Spinal cord (tissue), 10 donors: ENCODE data around the gene SMAD6. TPM values are rescaled to one million over a fixed set of nuclear protein-coding genes. Genes with fewer than 3 reads are reported as not detected.

ENCODE experiments used
- DNase-seq, 6 donors: peaks; one replicate each; pipeline versions ENCODE4 v3.0.0 to v3.0.0-alpha.2; 2013 to 2015; ENCODE audit warnings: low spot score in 6 of 6, low read depth in 4 of 6
- H3K27ac ChIP-seq: one replicate; pipeline ENCODE4 v1.5.1; 2013; ENCODE audit warnings: low read depth, low read length, control low read depth
- H3K27me3 ChIP-seq: one replicate; pipeline ENCODE4 v1.6.1; 2013; ENCODE audit warnings: low read length; ENCODE audit not compliant: control insufficient read depth, insufficient read depth
- H3K36me3 ChIP-seq: one replicate; pipeline ENCODE4 v1.6.1; 2013; ENCODE audit warnings: low read length; ENCODE audit not compliant: control insufficient read depth, insufficient read depth
- H3K4me1 ChIP-seq: one replicate; pipeline ENCODE4 v1.6.1; 2013; ENCODE audit warnings: low read length; ENCODE audit not compliant: control insufficient read depth, insufficient read depth
- H3K4me3 ChIP-seq: one replicate; pipeline ENCODE4 v1.5.1; 2013; ENCODE audit warnings: low read depth, low read length, control low read depth
- H3K9me3 ChIP-seq: one replicate; pipeline ENCODE4 v1.6.1; 2013; ENCODE audit warnings: low read length; ENCODE audit not compliant: control insufficient read depth, insufficient read depth
- WGBS: methylation state at CpG from one replicate; pipeline ENCODE4 v1.1.5; 2013; ENCODE audit warnings: missing lambda C conversion rate; ENCODE audit not compliant: insufficient coverage; 5-methylcytosine and 5-hydroxymethylcytosine counted together
- polyA plus RNA-seq, 2 donors: library from polyadenylated mRNA; unstranded; fragments of 120-200 nt; gene quantifications; one replicate each; pipeline ENCODE4 v1.2.1, GENCODE V29; 2013; ENCODE audit not compliant: insufficient read length in 2 of 2
- total RNA-seq, 2 donors: library from RNA; depleted of rRNA in 1 of 2; stranded (reverse); fragments of 120-200 nt in 1 of 2; fragments of >200 nt in 1 of 2; gene quantifications; one replicate each; pipeline versions ENCODE4 v1.2.3 to v1.2.4, GENCODE V29; 2013 to 2014
- donor health status: healthy.

The SMAD6 gene
- total and polyA plus RNA-seq, 4 donors, result 7.7 to 22.0 (median 10.3) TPM

DNA sequence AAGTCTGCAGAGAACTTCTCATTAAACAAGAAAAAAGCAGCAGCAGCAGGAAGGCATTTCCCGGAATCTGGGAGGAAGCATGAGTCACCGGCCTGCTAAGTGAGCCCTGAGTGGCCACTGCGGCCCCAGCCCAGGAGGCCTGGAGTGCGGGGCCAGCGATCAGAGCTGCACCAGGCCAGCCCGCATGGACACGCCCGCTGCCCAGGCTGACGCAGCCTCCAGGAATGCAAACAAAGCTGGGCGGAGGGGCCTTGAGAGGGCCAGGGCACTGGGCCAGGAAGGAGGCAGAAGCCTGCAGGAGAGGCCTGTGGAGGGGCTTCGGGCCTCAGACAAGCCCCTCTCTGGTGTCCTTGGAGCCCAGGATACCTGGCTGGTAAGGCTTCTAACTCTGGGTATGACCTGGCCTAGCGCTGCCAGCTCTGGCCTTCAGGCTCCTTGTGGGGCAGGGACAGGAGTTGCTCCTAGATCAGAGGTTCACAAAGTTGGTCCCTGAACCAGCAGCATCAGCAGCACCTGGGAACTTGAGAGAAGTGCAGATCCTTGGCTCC lies 101.2 kb downstream of the SMAD6 start:
- Histone ChIP-seq H3K4me3 (no peak overlapping the region), H3K27ac (peak overlapping the region; percentile 77), H3K27me3 (no peaks in the 10 kb centered on the region), H3K36me3 (no peaks in the 10 kb centered on the region), H3K4me1 (peaks cover 23% of the 10 kb centered on the region), H3K9me3 (no peaks in the 10 kb centered on the region)
- WGBS, result 23% methylated on average over 12 of the region's 12 CpGs
- DNase-seq, result peak in 5 of 6 donors; percentile 17 to 87 (median 39)

DNA sequence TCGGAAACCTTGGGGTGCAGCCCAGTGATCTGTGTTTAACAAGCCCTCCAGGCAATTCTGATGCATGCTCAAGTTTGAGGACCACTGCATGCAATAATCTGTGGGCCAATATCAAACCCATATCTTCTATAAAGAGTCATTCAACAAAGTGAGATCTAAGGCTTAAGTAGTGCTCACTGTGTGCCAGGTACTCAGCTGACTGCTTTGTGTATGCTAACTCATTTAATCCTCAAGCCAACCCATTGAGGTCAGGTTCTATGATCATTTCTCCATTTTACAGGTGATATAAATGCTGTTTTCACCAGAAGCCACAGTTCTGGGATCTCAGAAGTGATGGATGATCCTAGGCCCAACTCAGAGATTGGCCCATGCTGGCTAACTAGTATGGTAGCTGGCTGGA lies 101.7 kb downstream of the SMAD6 start:
- WGBS, result 86% methylated on average over 1 of the region's 1 CpG
- no peak overlapping the region for H3K4me3 ChIP-seq
- DNase-seq, result no peak
- H3K9me3 ChIP-seq, result no peaks in the 10 kb centered on the region
- peaks cover 23% of the 10 kb centered on the region for H3K4me1 ChIP-seq
- peak overlapping the region; percentile 77 for H3K27ac ChIP-seq
- no peaks in the 10 kb centered on the region for H3K27me3 ChIP-seq
- H3K36me3 ChIP-seq, result no peaks in the 10 kb centered on the region

DNA sequence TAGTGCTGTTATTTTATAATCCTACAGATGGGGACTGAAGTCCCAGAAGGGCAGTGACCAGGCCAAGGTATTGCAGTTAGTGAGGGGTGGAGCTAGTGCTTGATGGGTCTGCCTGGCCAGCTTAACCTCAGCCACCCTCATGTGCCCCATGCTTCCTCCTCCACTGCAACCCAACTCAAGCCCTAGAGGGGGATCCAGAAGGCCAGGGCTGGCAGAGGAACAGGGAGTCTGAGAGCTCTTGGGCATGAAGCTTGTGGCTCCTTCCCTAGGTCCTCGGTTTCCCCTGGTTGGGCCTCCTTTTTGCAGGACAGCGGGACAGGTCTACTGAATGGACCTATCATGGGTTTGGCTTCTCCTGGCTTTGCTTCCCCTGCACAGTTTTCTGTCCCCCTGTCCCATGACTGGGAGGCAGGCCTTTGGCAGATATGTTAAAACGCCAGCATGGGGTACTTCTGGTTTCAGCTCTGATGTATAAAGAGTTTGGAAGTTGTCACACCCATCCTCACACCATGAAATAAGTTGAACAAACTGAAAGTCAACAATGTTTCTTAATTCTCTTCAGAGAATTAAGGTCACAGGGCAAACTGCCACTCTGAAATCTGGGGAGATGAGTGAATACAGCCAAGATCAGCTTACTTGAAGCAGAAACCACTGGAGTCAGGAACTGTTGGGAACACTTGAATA lies 103.3 kb downstream of the SMAD6 start:
- Histone ChIP-seq H3K4me3 (no peak overlapping the region), H3K4me1 (peaks cover 23% of the 10 kb centered on the region), H3K36me3 (no peaks in the 10 kb centered on the region), H3K9me3 (no peaks in the 10 kb centered on the region), H3K27ac (no peak overlapping the region), H3K27me3 (no peaks in the 10 kb centered on the region)
- DNase-seq, result peak in 1 of 6 donors; percentile 56
- WGBS, result 92% methylated on average over 2 of the region's 3 CpGs

- Histone ChIP-seq H3K27ac (no peak overlapping the region), H3K4me3 (no peak overlapping the region), H3K36me3 (no peaks in the 10 kb centered on the region), H3K27me3 (no peaks in the 10 kb centered on the region), H3K4me1 (peaks cover 4% of the 10 kb centered on the region), H3K9me3 (no peaks in the 10 kb centered on the region)
- 95% methylated on average over 20 of the region's 21 CpGs for WGBS
- DNase-seq, result no peak
Measured at GRCh38 chr15:66808181-66808824, 106.3 kb downstream of the SMAD6 start.

DNA sequence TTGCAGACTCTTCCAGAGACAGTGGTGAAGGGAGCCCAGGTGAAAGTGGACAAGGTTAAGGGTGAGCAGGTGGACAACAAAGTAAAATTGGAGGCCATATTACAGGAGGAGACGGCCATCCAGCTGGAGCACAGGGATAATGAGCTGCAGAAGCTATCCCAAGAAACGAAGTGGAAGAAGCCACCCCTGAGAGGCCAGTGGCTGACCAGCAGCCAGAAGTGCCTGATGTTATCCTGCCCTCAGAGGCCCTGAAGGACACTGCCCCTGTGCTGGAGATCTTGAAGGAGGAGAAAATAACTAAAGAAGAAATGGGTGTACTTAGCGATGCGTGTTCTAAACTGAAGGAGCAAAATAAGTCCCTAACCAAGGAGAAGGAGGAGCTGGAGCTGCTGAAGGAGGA lies 107.6 kb downstream of the SMAD6 start:
- H3K27ac ChIP-seq, result no peak overlapping the region
- H3K36me3 ChIP-seq, result no peaks in the 10 kb centered on the region
- no peaks in the 10 kb centered on the region for H3K27me3 ChIP-seq
- no peak for DNase-seq
- H3K4me1 ChIP-seq, result no peaks in the 10 kb centered on the region
- H3K4me3 ChIP-seq, result no peak overlapping the region
- WGBS, result 87% methylated on average over 4 of the region's 4 CpGs
- H3K9me3 ChIP-seq, result no peaks in the 10 kb centered on the region

GRCh38 chr15:66815318-66815717 lies 113.3 kb downstream of the SMAD6 start:
- Histone ChIP-seq H3K9me3 (no peaks in the 10 kb centered on the region), H3K4me1 (peaks cover 1% of the 10 kb centered on the region), H3K27ac (no peak overlapping the region), H3K36me3 (no peaks in the 10 kb centered on the region), H3K27me3 (no peaks in the 10 kb centered on the region), H3K4me3 (no peak overlapping the region)
- 90% methylated on average over 2 of the region's 3 CpGs for WGBS
- no peak for DNase-seq

DNA sequence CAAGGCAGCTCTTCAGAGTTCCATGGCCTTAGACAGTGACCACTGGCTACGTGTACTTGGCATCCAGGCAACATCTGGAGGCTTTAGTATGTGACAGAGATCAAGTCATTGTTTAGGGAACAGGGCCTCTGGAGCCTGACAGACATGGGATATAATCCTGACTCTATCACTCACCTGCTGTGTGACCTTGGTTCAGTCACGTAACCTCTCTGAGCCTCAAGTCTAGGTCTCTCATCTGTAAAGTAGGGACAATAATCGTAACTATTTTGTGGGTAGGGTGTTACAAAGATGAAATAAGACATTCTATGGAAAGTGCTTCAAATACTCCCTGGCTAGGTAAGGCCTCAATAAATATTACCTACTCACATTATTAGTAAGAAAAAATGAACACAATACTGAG lies 114.2 kb downstream of the SMAD6 start:
- no peak overlapping the region for H3K4me3 ChIP-seq
- WGBS, result 86% methylated on average over 1 of the region's 3 CpGs
- no peak for DNase-seq
- no peaks in the 10 kb centered on the region for H3K9me3 ChIP-seq
- H3K36me3 ChIP-seq, result no peaks in the 10 kb centered on the region
- H3K27me3 ChIP-seq, result no peaks in the 10 kb centered on the region
- no peak overlapping the region for H3K27ac ChIP-seq
- peaks cover 10% of the 10 kb centered on the region for H3K4me1 ChIP-seq

DNA sequence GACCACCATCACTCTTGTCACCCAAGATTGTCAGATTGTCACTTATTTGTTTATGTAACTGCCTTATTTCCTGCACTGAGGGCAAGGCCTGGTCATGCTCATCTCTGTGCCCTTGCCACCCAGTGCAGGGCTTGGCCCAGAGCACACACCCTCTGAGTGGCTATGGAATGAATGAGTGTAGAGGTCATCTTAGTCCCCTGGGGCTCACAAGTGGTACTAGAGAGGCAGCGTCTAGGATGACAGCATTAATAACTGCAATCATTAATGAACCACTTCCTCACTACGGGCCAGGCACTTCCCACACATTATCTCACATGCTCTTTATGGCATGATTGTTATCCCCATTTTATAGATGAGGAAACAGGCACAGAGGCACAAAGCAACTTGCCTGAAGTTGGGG lies 117.0 kb downstream of the SMAD6 start:
- H3K4me3 ChIP-seq, result no peak overlapping the region
- H3K27ac ChIP-seq, result no peak overlapping the region
- no peaks in the 10 kb centered on the region for H3K9me3 ChIP-seq
- no peaks in the 10 kb centered on the region for H3K36me3 ChIP-seq
- peaks cover 10% of the 10 kb centered on the region for H3K4me1 ChIP-seq
- WGBS, result no CpG with 5 or more reads among the region's 2 CpGs
- DNase-seq, result no peak
- H3K27me3 ChIP-seq, result no peaks in the 10 kb centered on the region

DNA sequence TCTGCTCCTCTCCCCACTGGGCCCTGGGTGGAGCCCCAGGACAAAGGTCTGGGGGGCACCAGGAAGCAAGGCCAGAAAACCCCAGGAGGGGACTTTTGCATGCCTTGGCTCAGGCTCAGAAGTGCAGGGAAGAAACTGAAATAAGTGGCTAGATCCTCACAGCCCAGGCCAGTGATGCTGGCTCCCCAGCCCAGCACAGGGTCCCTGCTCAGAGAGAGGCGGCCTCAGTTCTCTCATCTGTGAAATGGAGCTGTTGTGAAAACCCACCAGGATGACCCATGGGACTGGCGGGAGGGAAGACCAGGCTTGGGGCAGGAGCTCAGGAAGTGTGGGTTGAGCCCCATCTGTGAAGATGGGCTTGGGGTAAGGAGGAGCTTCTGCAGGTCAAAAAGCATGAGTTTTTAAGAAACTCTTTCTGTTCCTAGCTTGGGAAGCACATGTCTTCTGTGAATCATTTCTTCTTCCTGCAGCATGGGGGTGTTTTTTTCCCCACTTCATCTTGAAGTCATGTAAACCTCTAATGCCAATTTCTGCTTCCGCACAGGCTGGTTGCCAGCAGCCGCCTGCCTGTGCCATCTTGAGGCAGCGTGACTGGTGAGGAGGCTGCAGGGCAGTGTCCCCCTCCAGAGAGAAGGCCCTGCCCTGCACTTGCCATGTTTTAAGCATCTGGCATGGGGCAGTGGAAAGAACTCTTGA lies 118.6 kb downstream of the SMAD6 start:
- H3K4me3 ChIP-seq, result no peak overlapping the region
- no peaks in the 10 kb centered on the region for H3K9me3 ChIP-seq
- peaks cover 10% of the 10 kb centered on the region for H3K4me1 ChIP-seq
- DNase-seq, result peak in 1 of 6 donors; percentile 50
- no peaks in the 10 kb centered on the region for H3K36me3 ChIP-seq
- 87% methylated on average over 4 of the region's 5 CpGs for WGBS
- H3K27ac ChIP-seq, result no peak overlapping the region
- no peaks in the 10 kb centered on the region for H3K27me3 ChIP-seq
